Colonic mucosa (tissue), 4 donors: ENCODE measurements around the gene PRKAG2. TPM values are rescaled to one million over a fixed set of nuclear protein-coding genes. Genes with fewer than 3 reads are reported as not detected.
"Not testable (repeated sequence)": the region's sequence is repeated elsewhere in the genome, so short reads cannot be mapped to it uniquely, and the experiment has no call there.

Source experiments
- DNase-seq: peaks from one replicate; pipeline ENCODE4 v3.0.0-alpha.2; 2020
- H3K27ac ChIP-seq: fragments of 200-600 bp; one replicate; pipeline ENCODE4 v1.8.0; 2021
- H3K27me3 ChIP-seq: fragments of 200-600 bp; one replicate; pipeline ENCODE4 v1.8.0; 2021
- H3K36me3 ChIP-seq: fragments of 200-600 bp; one replicate; pipeline ENCODE4 v1.8.0; 2021
- H3K4me1 ChIP-seq: fragments of 200-600 bp; one replicate; pipeline ENCODE4 v1.8.0; 2021; ENCODE audit warnings: mild to moderate bottlenecking
- H3K4me3 ChIP-seq: fragments of 200-600 bp; one replicate; pipeline ENCODE4 v1.8.0; 2021
- H3K9ac ChIP-seq, 2 donors: one replicate each; pipeline ENCODE4 v1.7.0; 2013; ENCODE audit warnings: control low read depth in 2 of 2, low read depth in 2 of 2, low read length in 2 of 2
- H3K9me3 ChIP-seq: fragments of 200-600 bp; one replicate; pipeline ENCODE4 v1.8.0; 2021
- intact Hi-C: fragments of 100-400 bp; cut with DNase I; formaldehyde crosslinking; loops from one replicate; pipeline ENCODE4 v1.14.1; 2022
- total RNA-seq, 2 donors: library from RNA; stranded (reverse); fragmentation: NEBNext Ultra II Directional in 1 of 2; extraction: Animal tissue kit (Norgen Biotek cat#: 25700) in 1 of 2; gene quantifications; one replicate each; pipeline ENCODE4 v1.2.1, GENCODE V29; 2021
- TF ChIP-seq, protein P1 (sequence below): fragments of 200-600 bp; IDR thresholded peaks from one replicate; pipeline ENCODE4 v1.8.0; 2022; ENCODE audit warnings: antibody characterized with exemption, mild to moderate bottlenecking
- donor health status: healthy.
- donor health status: DM: no; HTN: no; CAD: no.
- donor health status: DM: no; HTN: no; CAD: no.

The PRKAG2 gene
- total RNA-seq, 2 donors from 2014 or later: 36.3 to 42.0 TPM

DNA sequence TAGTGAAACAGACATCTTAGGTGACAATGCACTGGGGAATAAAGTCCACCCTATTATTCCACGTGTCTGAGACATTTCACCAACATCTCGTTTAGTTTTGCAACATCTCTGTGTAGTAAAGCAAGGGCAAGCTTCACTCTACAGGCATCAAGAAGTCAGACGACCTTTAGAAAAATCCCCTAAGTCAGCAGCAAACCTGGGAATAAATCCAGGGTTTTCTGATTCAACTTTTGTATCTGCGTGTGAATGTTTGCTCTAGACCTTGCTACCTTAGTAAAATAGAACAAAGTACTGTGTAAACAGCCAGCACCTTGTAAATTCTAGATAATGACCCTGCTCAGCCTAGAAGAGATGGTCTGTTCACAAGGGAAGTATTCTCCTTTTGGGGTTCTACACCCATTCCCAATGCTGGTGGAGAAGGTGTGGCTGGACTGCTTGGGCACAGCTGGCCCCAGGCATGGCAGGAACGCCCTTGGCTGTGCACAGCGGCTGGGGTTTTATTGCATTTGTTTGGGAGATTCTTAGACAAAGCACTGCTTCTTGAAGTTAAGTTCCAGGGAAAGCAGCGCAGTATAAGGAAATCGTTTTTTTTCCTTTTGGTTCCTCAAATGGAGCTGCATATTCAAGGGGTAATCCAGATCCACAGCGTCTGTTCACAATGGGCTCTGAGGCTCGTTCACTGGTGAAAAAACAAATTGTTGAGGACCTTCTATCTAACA is 41.0 kb upstream of the PRKAG2 start:
- no peaks in the 10 kb centered on the region for H3K27me3 ChIP-seq
- TF ChIP-seq, protein P1, sequence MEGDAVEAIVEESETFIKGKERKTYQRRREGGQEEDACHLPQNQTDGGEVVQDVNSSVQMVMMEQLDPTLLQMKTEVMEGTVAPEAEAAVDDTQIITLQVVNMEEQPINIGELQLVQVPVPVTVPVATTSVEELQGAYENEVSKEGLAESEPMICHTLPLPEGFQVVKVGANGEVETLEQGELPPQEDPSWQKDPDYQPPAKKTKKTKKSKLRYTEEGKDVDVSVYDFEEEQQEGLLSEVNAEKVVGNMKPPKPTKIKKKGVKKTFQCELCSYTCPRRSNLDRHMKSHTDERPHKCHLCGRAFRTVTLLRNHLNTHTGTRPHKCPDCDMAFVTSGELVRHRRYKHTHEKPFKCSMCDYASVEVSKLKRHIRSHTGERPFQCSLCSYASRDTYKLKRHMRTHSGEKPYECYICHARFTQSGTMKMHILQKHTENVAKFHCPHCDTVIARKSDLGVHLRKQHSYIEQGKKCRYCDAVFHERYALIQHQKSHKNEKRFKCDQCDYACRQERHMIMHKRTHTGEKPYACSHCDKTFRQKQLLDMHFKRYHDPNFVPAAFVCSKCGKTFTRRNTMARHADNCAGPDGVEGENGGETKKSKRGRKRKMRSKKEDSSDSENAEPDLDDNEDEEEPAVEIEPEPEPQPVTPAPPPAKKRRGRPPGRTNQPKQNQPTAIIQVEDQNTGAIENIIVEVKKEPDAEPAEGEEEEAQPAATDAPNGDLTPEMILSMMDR: no peak
- H3K4me3 ChIP-seq: no peak overlapping the region
- H3K36me3 ChIP-seq: no peaks in the 10 kb centered on the region
- peak overlapping the region in 1 of 2 donors; percentile 12 for H3K9ac ChIP-seq
- peak overlapping the region; percentile 58 for H3K27ac ChIP-seq
- peak; percentile 84 for DNase-seq
- H3K9me3 ChIP-seq: peaks cover 5% of the 10 kb centered on the region
- intact Hi-C loops: no loop called here
- peaks cover 20% of the 10 kb centered on the region for H3K4me1 ChIP-seq

DNA sequence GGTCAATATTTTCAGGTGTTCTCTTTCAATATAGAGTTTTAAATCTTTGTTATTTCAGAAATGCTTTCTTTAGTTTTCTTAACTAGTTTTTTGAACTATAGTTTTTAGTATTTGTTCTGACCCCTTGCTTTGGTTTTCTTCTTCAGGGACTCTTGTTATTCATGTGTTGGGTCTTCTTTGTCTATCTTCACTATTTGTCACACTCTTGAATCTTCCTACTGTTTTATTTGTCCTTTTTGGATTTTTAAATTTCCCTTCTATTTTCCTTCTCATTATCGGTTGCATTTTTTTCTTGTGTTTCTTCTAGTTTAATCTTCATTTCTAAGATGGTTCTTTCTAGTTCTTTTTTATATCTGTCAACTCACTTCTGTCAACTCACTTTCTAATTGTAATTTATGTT is 37.1 kb upstream of the PRKAG2 start:
- intact Hi-C loops: no loop called here
- no peak overlapping the region for H3K4me3 ChIP-seq
- no peaks in the 10 kb centered on the region for H3K36me3 ChIP-seq
- DNase-seq: no peak
- H3K27ac ChIP-seq: no peak overlapping the region
- TF ChIP-seq, protein P1: no peak
- peaks cover 9% of the 10 kb centered on the region for H3K4me1 ChIP-seq
- H3K9me3 ChIP-seq: peaks cover 5% of the 10 kb centered on the region
- no peak overlapping the region for H3K9ac ChIP-seq
- H3K27me3 ChIP-seq: no peaks in the 10 kb centered on the region

DNA sequence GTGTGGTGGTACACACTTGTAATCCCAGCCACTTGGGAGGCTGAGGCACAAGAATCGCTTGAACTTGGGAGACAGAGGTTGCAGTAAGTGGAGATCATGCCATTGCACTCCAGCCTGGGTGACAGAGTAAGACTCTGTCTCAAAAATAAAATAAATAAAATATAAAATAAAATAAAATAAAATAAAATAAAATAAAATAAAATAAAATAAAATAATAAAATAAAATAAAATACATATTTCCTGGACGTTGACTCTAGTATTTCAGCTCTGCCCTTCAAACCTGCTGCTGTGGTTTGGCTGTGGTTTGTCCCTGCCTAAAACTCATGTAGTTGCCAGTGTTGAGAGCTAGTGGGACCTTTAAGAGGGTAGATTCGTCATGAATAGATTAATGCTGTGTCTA is 33.7 kb upstream of the PRKAG2 start:
- H3K27ac ChIP-seq, intact Hi-C loops, H3K4me1 ChIP-seq, H3K36me3 ChIP-seq, H3K9ac ChIP-seq, DNase-seq, H3K27me3 ChIP-seq, H3K4me3 ChIP-seq, H3K9me3 ChIP-seq: not testable (repeated sequence)

DNA sequence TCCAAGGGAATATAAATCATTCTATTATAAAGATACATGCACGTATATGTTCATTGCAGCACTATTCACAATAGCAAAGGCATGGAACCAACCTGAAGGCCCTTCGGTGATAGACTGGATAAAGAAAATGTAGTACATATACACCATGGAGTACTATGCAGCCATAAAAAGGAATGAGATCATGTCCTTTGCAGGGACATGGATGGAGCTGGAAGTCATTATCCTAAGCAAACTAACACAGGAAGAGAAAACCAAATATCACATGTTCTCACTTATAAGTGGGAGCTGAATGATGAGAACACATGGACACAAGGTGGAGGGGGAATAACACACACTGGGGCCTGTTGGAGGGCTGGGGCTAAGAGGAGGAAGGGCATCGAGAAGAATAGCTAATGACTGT is 30.2 kb upstream of the PRKAG2 start:
- H3K4me1 ChIP-seq, H3K4me3 ChIP-seq, H3K27ac ChIP-seq, H3K9me3 ChIP-seq, H3K27me3 ChIP-seq, DNase-seq, intact Hi-C loops, H3K36me3 ChIP-seq, H3K9ac ChIP-seq: not testable (repeated sequence)

DNA sequence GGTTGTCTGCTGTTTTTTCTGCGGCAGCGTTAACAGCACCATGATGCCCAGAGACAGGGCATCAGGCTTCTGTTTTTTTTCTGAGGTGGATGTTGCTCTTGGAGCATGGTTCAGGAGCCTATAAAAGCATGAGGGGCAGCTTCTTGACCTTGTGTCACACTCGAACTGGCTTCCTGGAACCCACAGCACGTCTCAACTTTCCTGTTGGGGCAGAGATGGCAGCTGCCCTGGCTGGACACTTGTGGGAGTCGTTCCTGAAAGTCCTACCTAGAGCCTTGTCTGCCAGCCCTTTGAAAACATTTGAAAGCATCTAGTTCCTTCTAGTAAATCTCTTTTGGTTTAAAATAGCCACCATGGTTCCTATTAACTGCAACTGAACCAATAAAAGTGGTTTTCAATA is 28.9 kb upstream of the PRKAG2 start:
- Histone ChIP-seq H3K9ac (no peak overlapping the region), H3K9me3 (no peaks in the 10 kb centered on the region), H3K4me1 (no peaks in the 10 kb centered on the region), H3K4me3 (no peak overlapping the region), H3K27ac (no peak overlapping the region), H3K27me3 (no peaks in the 10 kb centered on the region), H3K36me3 (no peaks in the 10 kb centered on the region)
- DNase-seq: no peak
- intact Hi-C loops: no loop called here
- TF ChIP-seq, protein P1: no peak

DNA sequence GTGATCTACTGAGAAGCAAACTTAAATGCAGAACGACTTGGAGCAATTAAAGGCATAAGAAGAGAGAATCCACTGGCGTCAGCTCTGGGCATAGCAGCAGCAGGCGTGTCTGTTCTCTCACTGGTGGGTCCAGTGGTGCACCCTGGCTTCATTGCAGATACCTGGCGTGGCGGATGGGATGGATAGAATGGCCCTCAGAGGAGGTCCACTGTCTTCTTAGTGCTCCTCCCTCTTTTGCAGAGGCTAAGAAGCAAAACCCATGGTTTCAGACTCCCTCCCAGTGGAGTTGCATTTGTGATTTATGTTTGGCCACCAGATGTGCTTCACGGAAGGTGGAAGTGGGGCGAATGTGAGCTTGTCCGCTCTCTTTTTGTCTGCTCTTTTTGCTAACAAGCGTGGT is 28.4 kb upstream of the PRKAG2 start:
- intact Hi-C loops: no loop called here
- Histone ChIP-seq H3K9ac (no peak overlapping the region), H3K27me3 (no peaks in the 10 kb centered on the region), H3K4me1 (no peaks in the 10 kb centered on the region), H3K36me3 (no peaks in the 10 kb centered on the region), H3K4me3 (no peak overlapping the region), H3K9me3 (no peaks in the 10 kb centered on the region), H3K27ac (no peak overlapping the region)
- TF ChIP-seq, protein P1: no peak
- DNase-seq: no peak
